HG02623 (cell line): ENCODE data around the gene GRIN2A.

Experiments
- ATAC-seq: cut with Tn5 transposase; IDR thresholded peaks from one replicate; pipeline ENCODE4 v1.9.1; 2021; ENCODE audit warnings: moderate library complexity; ENCODE audit not compliant: unreplicated experiment

GRIN2A gene

DNA sequence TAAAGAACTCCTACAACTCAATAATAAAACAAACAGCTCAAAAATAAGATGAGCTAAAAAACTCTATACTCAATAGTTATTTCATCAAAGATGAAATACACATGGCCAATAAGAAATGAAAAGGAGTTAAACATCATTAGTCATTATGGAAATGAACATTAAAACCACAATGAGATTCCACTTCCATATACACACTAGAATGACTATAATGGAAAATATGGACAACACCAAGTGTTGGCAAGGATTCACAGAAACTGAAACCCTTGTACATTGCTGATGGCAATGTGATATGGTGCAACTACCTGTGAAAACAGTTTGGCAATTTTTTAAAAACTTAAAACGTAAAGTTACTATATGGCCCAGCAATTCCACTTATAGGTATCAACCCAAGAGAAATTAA lies 91.4 kb downstream of the GRIN2A start:
- ATAC-seq, result no peak

DNA sequence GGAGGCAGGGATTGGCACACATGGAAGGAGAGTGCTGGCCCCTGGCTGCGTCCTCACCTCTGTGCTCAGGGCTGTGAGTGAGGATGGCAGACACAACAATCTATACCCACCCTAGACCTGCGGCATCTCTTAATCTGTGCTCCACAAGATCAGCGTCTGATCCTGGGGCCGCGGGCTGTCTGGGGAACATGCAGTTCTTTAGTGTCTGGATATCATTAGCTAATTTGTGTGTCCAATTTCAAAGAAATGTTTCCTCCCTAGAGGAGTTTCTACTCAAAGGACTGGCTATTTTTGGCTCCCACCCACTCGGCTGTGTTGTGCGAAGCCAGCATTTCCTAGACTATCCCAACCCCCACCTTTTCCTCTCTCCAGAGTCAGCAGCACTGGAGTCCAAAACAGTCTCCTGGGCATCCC lies 93.8 kb downstream of the GRIN2A start:
- no peak for ATAC-seq

DNA sequence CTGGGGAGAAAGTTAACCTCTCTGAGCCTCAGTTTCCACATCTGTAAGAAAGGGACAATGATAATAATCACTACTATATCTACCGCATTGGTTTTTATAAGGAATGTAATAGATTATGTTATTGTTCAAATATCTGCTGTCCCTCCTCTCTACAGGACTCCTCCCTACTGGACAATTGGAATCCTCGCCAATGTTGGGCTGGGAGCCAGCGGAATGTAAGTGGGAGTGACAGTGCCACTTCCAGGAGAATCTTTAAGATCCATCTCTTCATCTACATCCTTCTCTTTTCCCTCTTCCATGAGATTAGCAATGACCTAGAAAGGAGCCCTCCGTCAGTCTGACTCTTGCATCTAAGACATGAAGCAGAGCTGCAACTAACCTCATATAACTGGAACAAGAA lies 95.1 kb downstream of the GRIN2A start:
- no peak for ATAC-seq

DNA sequence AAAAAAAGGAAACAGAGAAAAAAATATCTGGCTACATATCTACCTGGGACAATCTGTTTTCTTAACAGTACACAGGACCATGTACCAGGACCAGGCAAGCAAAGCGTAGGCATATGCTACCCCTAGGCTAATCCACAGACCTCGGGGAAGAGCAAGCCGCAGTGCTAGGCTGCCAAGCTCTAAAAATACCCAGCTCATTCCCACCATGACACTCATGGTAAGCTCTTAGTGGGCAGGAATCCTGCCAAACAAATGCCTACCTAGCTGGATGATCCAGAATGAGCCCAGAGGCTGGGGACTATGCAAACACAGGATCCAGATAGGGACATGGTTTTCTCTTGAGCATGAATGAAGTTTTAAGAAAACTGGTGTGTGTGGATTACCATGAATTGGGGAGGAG lies 95.6 kb downstream of the GRIN2A start:
- no peak for ATAC-seq

DNA sequence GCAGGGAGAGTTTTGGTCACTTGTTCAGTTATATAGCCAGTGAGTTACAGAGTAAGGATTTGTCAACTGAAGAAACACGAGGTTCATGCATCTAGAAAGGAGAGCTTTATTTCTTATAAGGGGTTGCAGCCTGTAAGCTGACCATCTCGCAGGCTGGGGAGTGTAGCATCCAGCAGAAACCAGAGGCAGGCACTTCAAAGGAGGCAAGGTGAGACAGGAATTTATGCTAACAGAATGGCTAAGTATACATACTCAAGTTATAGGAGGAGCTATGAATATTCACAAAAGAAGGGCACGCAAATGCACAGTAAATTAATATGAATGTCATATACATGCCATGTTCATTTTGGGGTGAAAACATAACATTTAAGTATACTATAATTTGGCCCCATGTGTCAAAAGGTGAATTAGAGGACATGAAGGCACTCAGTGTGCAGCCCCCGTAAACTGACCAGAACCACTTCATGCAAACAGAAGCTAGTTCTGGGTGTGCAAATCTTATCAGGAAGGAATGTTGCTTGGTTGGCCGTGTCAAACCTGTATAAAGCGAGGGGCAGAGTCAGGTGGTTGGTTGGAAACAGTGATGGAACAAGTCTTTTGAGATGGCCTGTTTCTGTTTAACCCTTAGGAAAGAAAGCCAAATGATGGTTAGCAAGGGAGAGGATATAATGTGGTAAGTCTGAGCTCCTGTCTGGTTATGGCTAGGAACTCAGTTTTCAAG lies 97.0 kb downstream of the GRIN2A start:
- ATAC-seq, result no peak

DNA sequence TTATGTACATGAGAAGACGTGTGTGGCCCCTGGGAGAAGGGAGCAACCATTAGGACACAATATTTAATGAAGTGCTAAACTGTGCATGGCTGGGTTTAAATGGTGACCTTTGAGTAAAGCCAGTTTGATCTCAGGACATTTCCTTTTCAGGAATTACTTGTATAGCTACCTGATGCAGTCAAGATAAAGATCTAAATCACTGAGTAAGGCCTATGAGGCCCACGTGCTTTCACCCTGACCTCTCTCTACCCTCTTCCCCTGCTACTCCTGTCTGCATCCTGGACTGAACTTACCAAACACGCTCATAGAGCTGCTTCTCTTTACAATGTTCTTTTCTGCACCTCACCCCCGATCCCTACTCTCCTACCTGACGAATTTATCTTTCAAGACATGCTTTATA lies 98.9 kb downstream of the GRIN2A start:
- no peak for ATAC-seq

DNA sequence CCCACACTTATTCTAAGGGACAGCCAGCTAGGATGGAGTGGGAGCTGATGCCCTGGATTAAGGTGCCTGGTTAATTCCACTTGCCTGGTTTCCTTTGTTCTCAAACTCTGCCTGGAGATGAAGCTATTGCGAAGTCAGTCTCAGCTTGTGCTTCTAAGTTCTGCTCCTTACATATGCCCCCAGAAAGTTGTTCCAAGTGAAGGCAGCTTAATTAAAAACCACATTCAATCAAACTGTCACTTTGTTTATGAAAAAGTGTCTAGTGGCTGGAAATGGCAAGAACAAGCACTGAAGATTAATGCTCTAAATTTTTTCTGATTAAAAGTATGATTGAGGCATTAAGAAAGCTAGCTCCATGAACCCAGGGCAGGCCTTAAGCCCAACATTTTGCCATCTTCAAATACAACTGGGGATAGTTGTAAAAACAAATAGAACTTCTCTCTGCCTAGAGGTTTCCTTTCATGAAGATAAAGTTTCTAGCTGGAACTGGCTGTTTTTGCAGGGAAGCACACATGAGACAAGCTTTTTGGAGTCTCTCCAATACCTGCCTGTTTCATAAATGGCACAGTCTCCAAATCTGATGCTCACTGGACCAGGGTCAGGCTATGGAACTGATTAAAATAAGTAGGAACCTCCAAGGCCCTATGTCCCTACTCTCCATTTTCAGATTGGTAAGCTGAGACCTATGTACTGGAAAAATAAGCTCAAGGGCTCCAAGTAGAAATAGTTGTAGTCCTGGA lies 100.9 kb downstream of the GRIN2A start:
- ATAC-seq, result no peak

DNA sequence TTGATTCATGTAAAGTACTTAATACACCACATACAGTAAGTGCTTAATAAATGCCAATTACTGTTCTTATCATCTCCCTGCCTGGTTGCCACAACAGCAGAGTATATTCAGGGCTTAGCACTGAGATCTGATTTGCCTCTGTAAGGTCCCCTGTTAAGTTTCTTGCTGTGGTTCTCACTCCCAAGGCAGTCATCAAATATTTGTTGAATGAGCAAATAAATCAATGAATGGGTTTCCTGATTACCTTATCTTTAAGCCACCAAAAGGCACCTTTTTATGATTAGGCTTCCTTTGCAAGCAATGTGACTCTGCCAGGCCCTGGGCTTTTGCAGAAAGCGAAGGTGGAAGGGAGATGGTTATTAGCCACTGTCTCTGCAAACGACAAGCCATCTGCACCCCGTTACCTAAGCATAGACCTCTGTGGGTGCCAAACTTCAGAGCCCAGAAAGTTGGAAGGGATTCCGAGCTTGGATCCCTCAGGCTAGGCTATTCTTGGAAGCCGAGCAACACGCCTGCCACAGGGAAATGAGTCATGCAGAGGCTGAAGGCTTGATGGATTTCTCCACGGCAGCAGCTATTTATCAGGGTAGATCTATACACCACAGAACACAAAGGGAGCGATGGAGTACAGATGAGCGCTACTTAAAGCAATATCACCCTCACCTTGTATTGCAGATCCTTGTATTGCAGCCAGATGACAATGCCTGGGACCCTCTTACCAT lies 102.0 kb downstream of the GRIN2A start:
- ATAC-seq, result no peak

DNA sequence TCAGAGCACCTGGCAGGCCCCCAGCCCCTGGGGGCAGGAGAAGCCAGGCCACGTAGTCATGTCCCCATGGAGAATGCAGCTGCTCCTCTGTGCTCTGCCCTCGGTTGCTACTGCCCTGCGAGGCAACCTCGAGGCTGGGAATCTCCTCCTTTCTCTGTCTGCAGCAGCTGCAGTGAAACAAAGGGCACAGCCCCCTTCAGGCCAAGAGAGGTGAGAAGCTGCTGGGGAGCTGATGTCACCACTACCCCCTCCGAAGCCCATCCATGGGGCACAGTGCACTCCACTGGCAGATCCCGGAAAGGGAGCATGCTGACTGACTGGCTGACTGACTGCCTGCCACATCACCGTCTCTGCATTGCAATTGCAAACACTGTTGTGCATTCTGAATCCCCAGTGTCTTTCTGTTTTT lies 103.7 kb downstream of the GRIN2A start:
- ATAC-seq, result no peak

DNA sequence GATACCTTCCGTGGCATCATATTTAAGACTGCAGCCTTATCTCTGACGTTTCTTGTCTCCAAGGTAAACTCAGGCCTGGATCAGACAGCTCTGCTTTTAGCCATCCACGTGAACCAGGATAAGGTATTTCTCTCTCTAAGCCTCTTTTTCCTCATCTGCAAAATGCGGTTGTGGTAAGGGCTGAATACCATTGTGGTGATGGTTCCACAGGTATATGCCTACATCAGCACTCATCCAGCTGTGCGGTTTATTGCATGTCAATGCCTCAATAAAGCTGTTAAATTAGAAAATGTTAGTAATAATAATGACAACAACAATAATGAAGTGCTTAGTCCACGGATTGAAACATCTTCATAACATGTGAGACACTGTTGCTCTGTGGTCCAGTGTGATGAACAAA lies 104.4 kb downstream of the GRIN2A start:
- ATAC-seq, result no peak

DNA sequence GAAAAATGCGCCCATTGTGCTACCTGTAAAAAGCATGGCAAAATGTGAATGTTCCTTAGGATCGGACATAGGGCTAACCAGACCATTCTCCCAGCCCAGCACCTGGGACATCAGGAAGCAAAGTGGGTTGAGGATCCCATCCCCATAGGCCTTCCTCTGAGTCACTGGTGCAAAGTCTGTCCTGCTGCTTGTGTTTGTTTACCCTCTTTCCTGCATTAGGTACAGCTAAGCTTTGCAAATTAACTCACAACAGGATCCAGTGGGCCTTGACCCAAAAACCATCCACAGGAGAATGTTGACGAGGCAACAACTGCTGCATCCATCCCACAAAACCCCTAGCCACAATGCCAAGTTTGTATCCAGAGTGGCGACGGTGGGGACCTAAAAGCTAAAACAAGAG lies 106.2 kb downstream of the GRIN2A start:
- no peak for ATAC-seq

DNA sequence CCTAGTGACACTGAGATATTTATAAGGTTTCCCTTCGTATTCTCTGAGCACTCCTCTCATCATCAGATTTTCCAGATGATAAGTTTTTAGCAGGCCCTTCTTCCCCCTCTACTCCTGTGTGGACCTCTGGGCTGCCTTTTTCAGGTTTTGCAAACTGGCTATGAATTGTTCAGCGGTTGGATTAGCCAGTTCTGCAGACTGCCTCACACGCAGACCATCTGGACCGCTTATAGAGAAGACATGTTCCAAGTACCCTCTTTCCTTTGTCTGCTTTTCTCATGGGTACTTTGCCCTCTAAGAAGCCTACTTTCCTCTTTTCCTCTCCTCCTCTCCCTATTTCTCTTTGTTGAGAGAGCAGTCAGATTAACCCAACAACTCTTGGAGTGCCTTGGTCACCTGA lies 111.6 kb downstream of the GRIN2A start:
- no peak for ATAC-seq

DNA sequence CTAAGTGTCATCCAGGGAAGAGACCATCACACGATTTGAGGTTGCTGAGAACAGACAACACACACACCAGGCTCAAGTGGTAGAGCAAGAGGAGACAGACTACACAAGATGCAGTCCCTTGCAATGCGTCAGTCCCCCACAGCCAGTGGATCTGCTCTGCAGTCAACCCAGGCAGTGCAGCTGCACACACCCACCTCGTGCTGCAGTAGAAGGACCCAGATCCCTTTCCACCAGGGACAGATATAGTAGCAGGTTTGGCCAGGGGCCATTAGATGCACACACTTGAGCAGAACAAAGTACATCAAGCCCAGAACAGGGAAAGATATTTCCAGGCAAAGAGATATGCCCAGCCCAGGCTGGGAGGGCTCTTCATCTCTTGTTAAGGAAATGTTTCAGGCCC lies 112.9 kb downstream of the GRIN2A start:
- ATAC-seq, result no peak

DNA sequence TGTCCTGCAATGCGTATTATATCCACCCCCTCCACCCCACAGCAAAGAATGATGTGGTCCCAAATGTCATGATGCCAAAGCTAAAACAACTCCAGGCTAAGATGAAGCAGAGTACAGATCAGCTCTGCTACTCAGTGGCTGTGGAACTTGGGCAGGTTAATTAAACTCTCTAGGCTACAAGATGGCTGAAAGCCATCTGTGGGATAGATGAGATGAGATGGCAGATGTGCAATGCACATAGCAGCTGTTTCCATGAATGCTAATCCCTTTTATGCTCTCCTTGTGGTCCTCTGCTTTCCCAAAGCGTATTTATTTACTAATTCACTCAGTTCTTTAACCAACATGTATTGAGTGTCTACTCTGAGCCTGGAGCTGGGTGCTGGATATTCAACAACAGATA lies 114.4 kb downstream of the GRIN2A start:
- ATAC-seq, result no peak

DNA sequence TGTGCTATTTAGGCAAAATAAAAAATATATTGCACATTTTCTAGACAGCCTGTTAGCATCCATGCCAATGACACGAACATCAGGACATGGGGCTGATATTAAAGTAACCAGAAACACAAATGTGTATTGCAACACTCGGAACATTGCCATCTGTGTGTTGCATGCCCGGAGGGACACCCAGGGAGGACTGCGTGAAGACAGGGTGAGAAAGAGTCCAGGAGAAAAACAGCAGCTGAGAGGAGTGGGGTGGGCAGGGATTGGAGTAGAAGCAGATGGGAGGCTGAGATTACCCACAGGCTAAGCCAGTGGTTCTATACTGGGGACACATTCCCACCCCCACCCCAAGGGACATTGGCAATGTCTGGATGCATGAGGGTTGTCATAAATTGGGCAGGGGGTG lies 114.8 kb downstream of the GRIN2A start:
- no peak for ATAC-seq

DNA sequence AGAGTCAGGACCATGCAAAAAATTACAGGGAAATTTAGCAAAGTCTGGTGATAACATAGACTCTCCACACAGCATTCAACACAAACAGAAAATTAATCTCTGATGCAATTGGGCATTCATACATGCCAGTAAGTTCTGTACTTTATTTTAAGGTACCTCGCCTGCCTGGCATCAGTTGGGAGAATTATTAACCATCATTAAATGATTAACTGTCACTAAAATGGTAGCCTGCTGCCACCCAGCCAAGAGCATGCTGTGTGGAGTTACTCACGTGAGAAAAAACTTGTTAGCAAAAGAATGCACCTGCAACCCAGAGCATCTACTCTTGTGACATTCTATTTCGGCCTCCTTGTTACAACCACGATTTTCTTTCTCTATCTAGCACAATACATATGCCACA lies 117.2 kb downstream of the GRIN2A start:
- ATAC-seq, result no peak

DNA sequence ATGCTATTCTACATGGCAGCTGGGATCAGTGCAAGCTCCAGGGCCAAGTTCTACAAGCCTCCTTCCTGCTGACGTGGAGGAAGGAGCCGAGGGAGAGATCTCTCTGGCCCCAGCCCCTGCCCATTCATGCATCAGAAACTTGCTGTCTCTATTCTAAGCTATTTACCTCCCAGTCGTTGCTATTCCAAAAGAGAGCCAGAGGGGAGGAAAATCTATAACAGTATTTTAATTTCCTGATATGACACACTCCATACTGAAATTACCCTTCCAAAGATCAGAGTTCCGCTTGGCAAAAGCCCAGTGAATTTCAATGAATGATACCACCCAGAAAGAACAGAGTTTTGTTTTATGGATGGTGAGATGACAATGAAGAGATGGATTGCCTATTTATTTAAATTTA lies 133.4 kb downstream of the GRIN2A start:
- no peak for ATAC-seq

DNA sequence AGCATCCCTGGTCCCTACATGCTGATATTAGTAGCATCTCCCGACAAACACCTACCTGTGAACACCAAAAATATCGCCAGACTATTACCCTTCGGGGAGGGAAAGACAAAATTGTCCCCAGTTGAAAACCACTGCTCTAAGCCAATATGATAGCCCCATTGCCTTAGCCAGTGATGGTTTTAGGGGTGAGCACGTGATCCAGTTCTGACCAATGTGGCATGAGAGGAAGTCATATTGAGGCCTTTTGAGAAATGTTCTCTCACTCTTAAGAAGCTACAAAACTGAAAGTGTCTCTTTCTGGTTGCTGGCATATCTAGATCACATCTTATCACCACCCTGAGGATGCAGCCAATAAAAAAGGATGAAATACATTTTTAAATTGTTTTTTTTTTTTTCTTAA lies 136.3 kb downstream of the GRIN2A start:
- no peak for ATAC-seq

DNA sequence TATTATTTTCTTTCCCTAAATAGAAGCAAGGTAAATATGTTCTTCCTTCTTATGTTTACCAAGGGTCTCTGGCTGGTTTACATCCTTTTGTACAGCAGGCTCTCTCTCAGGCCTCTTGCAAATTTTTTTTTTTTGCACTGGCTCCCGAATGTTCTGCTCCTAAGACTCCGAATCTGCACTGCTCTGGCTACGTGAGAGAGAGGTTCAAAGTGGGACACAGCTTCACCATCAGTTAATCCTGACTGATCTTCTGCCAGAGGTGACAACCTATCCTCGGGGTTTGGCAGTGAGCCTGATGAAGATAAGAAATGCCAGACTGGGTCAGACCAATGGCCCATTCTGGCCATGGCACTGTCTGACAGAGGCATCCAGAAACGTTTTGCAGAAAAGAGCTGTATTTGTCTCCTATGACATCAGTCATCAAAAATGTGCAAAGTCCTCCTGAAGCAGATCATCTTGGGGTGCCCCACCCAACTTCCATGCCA lies 136.9 kb downstream of the GRIN2A start:
- no peak for ATAC-seq

DNA sequence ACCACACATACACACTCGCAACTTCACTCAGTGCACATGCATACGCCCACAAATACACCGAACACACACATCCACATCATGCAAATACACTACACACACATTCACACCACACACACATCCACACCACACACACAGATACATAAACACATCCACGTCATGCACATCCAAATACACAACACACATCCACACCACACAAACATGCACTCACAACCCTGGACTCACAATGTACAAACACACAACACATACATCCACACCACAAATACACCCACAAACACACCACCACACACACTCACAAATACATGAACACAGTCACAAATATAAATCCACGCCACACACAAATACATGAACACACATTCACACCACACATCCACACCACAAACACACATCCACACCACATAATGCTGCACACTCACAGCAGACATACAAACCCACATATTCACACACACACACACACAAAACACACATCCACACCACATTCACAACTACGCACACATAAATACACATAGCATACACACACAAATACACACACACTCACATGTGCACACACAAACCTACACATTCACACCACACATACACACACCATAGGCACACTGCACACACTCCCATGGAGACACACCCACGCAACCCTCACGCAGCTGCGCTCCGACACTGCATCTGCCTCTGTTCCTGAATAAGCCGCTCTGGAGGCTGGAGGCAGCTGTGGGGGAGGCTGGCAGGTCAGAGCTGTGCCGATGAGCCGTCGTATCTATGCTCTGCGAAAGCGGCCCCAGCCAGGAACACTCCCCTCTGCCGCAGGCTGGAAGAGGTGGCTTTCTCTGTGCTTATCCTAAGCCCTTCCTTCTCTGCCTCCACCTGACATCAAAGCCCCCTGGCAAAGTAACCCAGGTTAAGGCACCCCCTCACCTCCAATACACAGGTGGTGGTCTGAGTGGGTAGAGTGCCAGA lies 141.8 kb downstream of the GRIN2A start:
- ATAC-seq, result no peak
